WTC11 (cell line): ENCODE measurements around the gene ECE1. TPM values are rescaled to one million over a fixed set of nuclear protein-coding genes. Genes with fewer than 3 reads are reported as not detected.

ENCODE experiments used
- ATAC-seq: fragments of 200-7000 bp; cut with Tn5 transposase; 2 replicates; pipeline ENCODE4 v1.10.0; 2021; ENCODE audit warnings: mild to moderate bottlenecking, moderate library complexity
- CTCF ChIA-PET: fragments of 300-600 bp; sonication (Branson Sonifier 250); formaldehyde crosslinking; loops from one replicate; lab custom pipeline; 2021; ENCODE audit warnings: antibody characterized with exemption; lab: Charles Lee
- POLR2A ChIA-PET: fragments of 350-600 bp; sonication (Branson Sonifier 250); formaldehyde crosslinking; loops from one replicate; lab custom pipeline; 2021; ENCODE audit warnings: antibody characterized with exemption; lab: Charles Lee
- DNase-seq: peaks from one replicate; pipeline ENCODE4 v3.0.0; 2021; ENCODE audit warnings: low spot score
- H3K27ac Mint-ChIP-seq: 2 replicates; pipeline ENCODE4 v1.8.0; 2021; ENCODE audit warnings: mixed read lengths
- H3K27me3 Mint-ChIP-seq: 2 replicates; pipeline ENCODE4 v1.8.0; 2021; ENCODE audit warnings: low read depth, mild to moderate bottlenecking, moderate library complexity, mixed read lengths
- H3K36me3 Mint-ChIP-seq: 2 replicates; pipeline ENCODE4 v1.8.0; 2021; ENCODE audit warnings: mixed read lengths
- H3K4me1 Mint-ChIP-seq: 2 replicates; pipeline ENCODE4 v1.8.0; 2022; ENCODE audit warnings: mixed read lengths
- H3K4me3 Mint-ChIP-seq: 2 replicates; pipeline ENCODE4 v1.8.0; 2021; ENCODE audit warnings: mild to moderate bottlenecking, moderate library complexity, mixed read lengths
- H3K9me3 Mint-ChIP-seq: 2 replicates; pipeline ENCODE4 v1.8.0; 2021; ENCODE audit warnings: mixed read lengths
- ATF2 ChIP-seq: sonication (generic); formaldehyde crosslinking; IDR thresholded peaks from 2 replicates; pipeline ENCODE4 v1.8.1; 2022; ENCODE audit warnings: low read depth, missing genetic modification reagents, borderline replicate concordance
- CDX4 ChIP-seq: fragments of 250-450 bp; sonication (Bioruptor Pico); IDR thresholded peaks from 2 replicates; pipeline ENCODE4 v1.9.0; 2021; ENCODE audit warnings: moderate library complexity, mild to moderate bottlenecking, inconsistent platforms, borderline replicate concordance
- E2F1 ChIP-seq: sonication (generic); formaldehyde crosslinking; IDR thresholded peaks from 2 replicates; pipeline ENCODE4 v1.8.0; 2022; ENCODE audit warnings: mild to moderate bottlenecking, missing genetic modification reagents
- E2F5 ChIP-seq: sonication (generic); formaldehyde crosslinking; IDR thresholded peaks from 2 replicates; pipeline ENCODE4 v1.8.1; 2022; ENCODE audit warnings: mild to moderate bottlenecking, moderate library complexity, missing genetic modification reagents
- ETV6 ChIP-seq: sonication (generic); formaldehyde crosslinking; IDR thresholded peaks from 2 replicates; pipeline ENCODE4 v1.8.1; 2022; ENCODE audit warnings: mild to moderate bottlenecking, missing genetic modification reagents
- FOXJ3 ChIP-seq: sonication (generic); formaldehyde crosslinking; IDR thresholded peaks from 2 replicates; pipeline ENCODE4 v1.9.0; 2021; ENCODE audit warnings: missing genetic modification reagents, mild to moderate bottlenecking, borderline replicate concordance
- FOXK1 ChIP-seq: sonication (generic); formaldehyde crosslinking; IDR thresholded peaks from 2 replicates; pipeline ENCODE4 v1.8.0; 2022; ENCODE audit warnings: mild to moderate bottlenecking, moderate library complexity, missing genetic modification reagents
- GRHL2 ChIP-seq: fragments of 250-450 bp; sonication (Bioruptor Pico); IDR thresholded peaks from 2 replicates; pipeline ENCODE4 v1.8.0; 2022; ENCODE audit warnings: mild to moderate bottlenecking, moderate library complexity; ENCODE audit not compliant: insufficient replicate concordance, severe bottlenecking
- GTF2I ChIP-seq: fragments of 250-450 bp; sonication (Bioruptor Pico); conservative IDR thresholded peaks from 2 replicates; pipeline ENCODE4 v1.4.0; 2021; ENCODE audit warnings: mild to moderate bottlenecking
- HMGXB4 ChIP-seq: sonication (generic); formaldehyde crosslinking; IDR thresholded peaks from 2 replicates; pipeline ENCODE4 v1.8.1; 2023; ENCODE audit warnings: mild to moderate bottlenecking, moderate library complexity, missing genetic modification reagents
- MAX ChIP-seq: sonication (generic); formaldehyde crosslinking; IDR thresholded peaks from 2 replicates; pipeline ENCODE4 v1.8.0; 2022; ENCODE audit warnings: mild to moderate bottlenecking, missing genetic modification reagents
- MLX ChIP-seq: sonication (generic); formaldehyde crosslinking; IDR thresholded peaks from 2 replicates; pipeline ENCODE4 v1.8.1; 2023; ENCODE audit warnings: mild to moderate bottlenecking, missing genetic modification reagents, moderate library complexity
- NR2C2 ChIP-seq: sonication (generic); formaldehyde crosslinking; IDR thresholded peaks from 2 replicates; pipeline ENCODE4 v1.8.0; 2022; ENCODE audit warnings: mild to moderate bottlenecking, missing genetic modification reagents
- NR3C1 ChIP-seq: sonication (generic); formaldehyde crosslinking; conservative IDR thresholded peaks from 2 replicates; pipeline ENCODE4 v1.8.1; 2023; ENCODE audit warnings: low read depth, mild to moderate bottlenecking, missing genetic modification reagents
- OVOL2 ChIP-seq: fragments of 250-450 bp; sonication (Bioruptor Pico); IDR thresholded peaks from 2 replicates; pipeline ENCODE4 v1.9.0; 2021; ENCODE audit warnings: mild to moderate bottlenecking, borderline replicate concordance
- SMAD3 ChIP-seq: sonication (generic); formaldehyde crosslinking; IDR thresholded peaks from 2 replicates; pipeline ENCODE4 v1.8.0; 2022; ENCODE audit warnings: missing genetic modification reagents, mild to moderate bottlenecking, borderline replicate concordance
- TEAD1 ChIP-seq: sonication (generic); formaldehyde crosslinking; IDR thresholded peaks from 2 replicates; pipeline ENCODE4 v1.8.0; 2022; ENCODE audit warnings: mild to moderate bottlenecking, missing genetic modification reagents
- ZBTB21 ChIP-seq: sonication (generic); formaldehyde crosslinking; IDR thresholded peaks from 2 replicates; pipeline ENCODE4 v1.8.1; 2023; ENCODE audit warnings: mild to moderate bottlenecking, missing genetic modification reagents, borderline replicate concordance
- ZBTB43 ChIP-seq: sonication (generic); formaldehyde crosslinking; IDR thresholded peaks from 2 replicates; pipeline ENCODE4 v1.8.1; 2023; ENCODE audit warnings: mild to moderate bottlenecking, missing genetic modification reagents
- ZNF425 ChIP-seq: fragments of 250-450 bp; sonication (Bioruptor Pico); conservative IDR thresholded peaks from 2 replicates; pipeline ENCODE4 v1.9.0; 2021; ENCODE audit warnings: mild to moderate bottlenecking
- ZNF532 ChIP-seq: fragments of 250-450 bp; sonication (Bioruptor Pico); IDR thresholded peaks from 2 replicates; pipeline ENCODE4 v1.9.0; 2021; ENCODE audit warnings: mild to moderate bottlenecking, borderline replicate concordance
- ZNF671 ChIP-seq: fragments of 250-450 bp; sonication (Bioruptor Pico); IDR thresholded peaks from 2 replicates; pipeline ENCODE4 v1.8.0; 2021; ENCODE audit warnings: mild to moderate bottlenecking
- total RNA-seq: library from RNA; stranded (reverse); gene quantifications from 3 replicates; pipeline ENCODE4 v1.2.3, GENCODE V29; 2021

ECE1 gene
- total RNA-seq, 1 experiment from 2014 or later = 45.0 TPM

GRCh38 chr1:21206117-21206516 lies 84.1 kb downstream of the ECE1 start (continued):
- TF ChIP-seq GRHL2 (CRISPR knock-in tag) (no peak), ETV6 (CRISPR knock-in tag) (no peak), GTF2I (no peak), E2F1 (CRISPR knock-in tag) (no peak), ZNF425 (no peak), NR2C2 (CRISPR knock-in tag) (no peak), FOXJ3 (no peak), E2F5 (no peak), FOXK1 (no peak)
- TF ChIP-seq, all 79 proteins: peak for 0

GRCh38 chr1:21205416-21205815 lies 84.8 kb downstream of the ECE1 start:
- no peak for DNase-seq
- no peaks in the 10 kb centered on the region for H3K4me1 Mint-ChIP-seq
- no peaks in the 10 kb centered on the region for H3K9me3 Mint-ChIP-seq
- POLR2A ChIA-PET = no interaction called here
- H3K36me3 Mint-ChIP-seq = no peaks in the 10 kb centered on the region
- no peak overlapping the region for H3K4me3 Mint-ChIP-seq
- H3K27ac Mint-ChIP-seq = no peak overlapping the region
- ATAC-seq = no peak
- CTCF ChIA-PET = interaction anchor here (0.9 to 1.4 kb wide), 3 partner anchors 10 to 163 kb away, joined by 3 to 14 read pairs (median 6); no protein-coding TSS in a partner anchor
- 0 out of 2 replicates have a peak, but pooled peaks cover 2% of the 10 kb centered on the region for H3K27me3 Mint-ChIP-seq
- TF ChIP-seq ATF2 (no peak), ZBTB43 (CRISPR knock-in tag) (no peak), HMGXB4 (CRISPR knock-in tag) (no peak), MLX (CRISPR knock-in tag) (no peak), ZNF671 (CRISPR knock-in tag) (no peak), TEAD1 (CRISPR knock-in tag) (no peak), OVOL2 (no peak), ZNF532 (no peak), NR2C2 (CRISPR knock-in tag) (no peak), SMAD3 (CRISPR knock-in tag) (no peak), MAX (CRISPR knock-in tag) (no peak), ZBTB21 (no peak), CDX4 (no peak), NR3C1 (CRISPR knock-in tag) (no peak)
